Endodermal cell (in vitro differentiated cells): ENCODE measurements around the gene OSTM1. TPM values are rescaled to one million over a fixed set of nuclear protein-coding genes. Genes with fewer than 3 reads are reported as not detected.

Experiments
- DNase-seq: peaks from one replicate; pipeline ENCODE4 v3.0.0-alpha.2; 2017
- H3K27ac ChIP-seq: 2 replicates; pipeline ENCODE4 v1.5.1; 2013; ENCODE audit warnings: mild to moderate bottlenecking, low read depth, low read length, moderate library complexity
- H3K27me3 ChIP-seq: 2 replicates; pipeline ENCODE4 v1.6.1; 2013; ENCODE audit warnings: mild to moderate bottlenecking, low read length, moderate library complexity; ENCODE audit not compliant: insufficient read depth, control insufficient read depth, poor library complexity, severe bottlenecking
- H3K36me3 ChIP-seq: 2 replicates; pipeline ENCODE4 v1.7.0; 2013; ENCODE audit warnings: mild to moderate bottlenecking, low read length, moderate library complexity; ENCODE audit not compliant: control insufficient read depth, insufficient read depth
- H3K4me1 ChIP-seq: one replicate; pipeline ENCODE4 v1.7.0; 2013; ENCODE audit warnings: low read length; ENCODE audit not compliant: control insufficient read depth, insufficient read depth
- H3K4me3 ChIP-seq: 2 replicates; pipeline ENCODE4 v1.5.1; 2013; ENCODE audit warnings: mild to moderate bottlenecking, low read length, moderate library complexity
- H3K9ac ChIP-seq: 2 replicates; pipeline ENCODE4 v1.6.1; 2013; ENCODE audit warnings: mild to moderate bottlenecking, low read length, moderate library complexity; ENCODE audit not compliant: poor library complexity, severe bottlenecking; ENCODE audit errors: extremely low read depth
- H3K9me3 ChIP-seq: 2 replicates; pipeline ENCODE4 v1.6.1; 2013; ENCODE audit warnings: mild to moderate bottlenecking, low read length, moderate library complexity; ENCODE audit not compliant: control insufficient read depth
- H3K27ac Mint-ChIP-seq: 2 replicates; pipeline ENCODE4 v1.8.0; 2020; ENCODE audit warnings: mixed read lengths
- H3K27me3 Mint-ChIP-seq: 2 replicates; pipeline ENCODE4 v1.8.0; 2021; ENCODE audit warnings: mild to moderate bottlenecking, mixed read lengths; ENCODE audit not compliant: insufficient read depth
- H3K36me3 Mint-ChIP-seq: 2 replicates; pipeline ENCODE4 v1.8.0; 2020; ENCODE audit warnings: low read depth, mixed read lengths
- H3K4me1 Mint-ChIP-seq: 2 replicates; pipeline ENCODE4 v1.8.0; 2020; ENCODE audit warnings: mixed read lengths
- H3K4me3 Mint-ChIP-seq: 2 replicates; pipeline ENCODE4 v1.8.0; 2020; ENCODE audit warnings: mild to moderate bottlenecking, moderate library complexity, mixed read lengths
- H3K9me3 Mint-ChIP-seq: 2 replicates; pipeline ENCODE4 v1.8.0; 2020; ENCODE audit warnings: mild to moderate bottlenecking, mixed read lengths
- WGBS, 2 experiments: methylation state at CpG; one replicate each; pipeline versions ENCODE4 v1.1.5 to v1.1.7; 2013; ENCODE audit warnings: missing lambda C conversion rate in 2 of 2, mixed read lengths in 1 of 2; ENCODE audit not compliant: insufficient coverage in 1 of 2, insufficient read length in 1 of 2; 5-methylcytosine and 5-hydroxymethylcytosine counted together
- total RNA-seq, 2 donors: library from RNA; stranded (reverse); fragmentation: NEBNext Ultra II Directional in 1 of 2; extraction: Animal tissue kit (Norgen Biotek cat#: 25700) in 1 of 2; gene quantifications; 2 replicates in 1 of 2; 3 replicates in 1 of 2; pipeline ENCODE4 v1.2.1, GENCODE V29; 2021
- TF ChIP-seq, protein P1 (sequence below): fragments of 200-600 bp; sonication (generic); conservative IDR thresholded peaks from 2 replicates; pipeline ENCODE4 v1.5.0; 2021; ENCODE audit warnings: antibody characterized with exemption, mild to moderate bottlenecking

The OSTM1 gene
- total RNA-seq, 2 donors from 2014 or later, result 16.9 to 25.3 TPM

DNA sequence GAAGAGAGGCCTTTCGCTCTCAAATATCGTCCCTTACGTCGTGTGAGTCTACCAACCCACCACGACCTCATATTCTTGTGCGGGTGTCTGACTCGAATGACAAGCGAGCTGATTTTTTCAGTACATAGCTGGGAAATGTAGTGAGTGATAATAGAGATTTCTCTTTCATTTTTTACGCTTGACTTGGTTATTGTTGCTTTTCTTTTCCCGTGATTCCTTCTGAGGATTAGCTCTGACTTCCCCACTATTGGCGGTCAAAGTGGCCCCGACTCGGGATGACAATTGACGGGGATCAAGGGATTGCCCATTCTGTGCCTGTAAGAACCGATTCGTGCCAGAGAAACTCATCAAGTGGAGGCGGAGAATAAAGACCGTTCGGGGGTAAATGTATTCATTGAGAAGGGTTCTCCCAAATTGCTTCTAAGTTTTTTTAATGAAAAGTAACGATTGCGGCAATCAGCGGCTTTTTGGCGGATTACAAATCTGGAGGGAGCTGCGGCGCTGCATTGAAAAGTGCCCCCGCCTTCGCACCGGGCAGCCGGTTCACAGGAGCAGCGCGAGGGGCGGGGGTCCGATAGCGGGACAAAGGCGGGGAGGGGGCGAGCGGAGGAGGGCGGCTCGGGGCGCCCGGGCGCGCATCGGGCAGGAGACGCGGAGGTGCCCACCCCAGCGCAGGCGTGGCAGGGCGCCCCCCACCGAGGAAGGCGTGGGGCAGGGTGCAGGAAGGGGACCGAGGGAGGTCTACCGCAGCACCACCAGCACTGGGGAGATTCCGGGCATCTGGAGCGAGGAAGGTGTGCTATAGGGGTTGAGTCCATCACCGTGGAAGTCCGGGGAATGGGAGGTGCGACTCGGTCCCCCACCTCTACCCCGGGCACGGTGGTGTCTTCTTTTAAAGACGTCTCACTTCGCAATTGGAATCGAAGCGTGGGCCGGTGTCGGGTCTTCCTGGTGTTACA is 44.5 kb upstream of the OSTM1 start:
- Mint-ChIP-seq H3K36me3 (no peaks in the 10 kb centered on the region), H3K9me3 (no peaks in the 10 kb centered on the region), H3K27ac (no peak overlapping the region), H3K4me1 (peaks cover 27% of the 10 kb centered on the region), H3K27me3 (peaks cover 98% of the 10 kb centered on the region), H3K4me3 (peak overlapping the region; percentile 39)
- Histone ChIP-seq H3K4me3 (peak overlapping the region; percentile 62), H3K4me1 (peaks cover 7% of the 10 kb centered on the region), H3K9ac (no peak overlapping the region), H3K27ac (no peak overlapping the region), H3K36me3 (no peaks in the 10 kb centered on the region), H3K27me3 (peaks cover 100% of the 10 kb centered on the region), H3K9me3 (no peaks in the 10 kb centered on the region)
- TF ChIP-seq, protein P1, sequence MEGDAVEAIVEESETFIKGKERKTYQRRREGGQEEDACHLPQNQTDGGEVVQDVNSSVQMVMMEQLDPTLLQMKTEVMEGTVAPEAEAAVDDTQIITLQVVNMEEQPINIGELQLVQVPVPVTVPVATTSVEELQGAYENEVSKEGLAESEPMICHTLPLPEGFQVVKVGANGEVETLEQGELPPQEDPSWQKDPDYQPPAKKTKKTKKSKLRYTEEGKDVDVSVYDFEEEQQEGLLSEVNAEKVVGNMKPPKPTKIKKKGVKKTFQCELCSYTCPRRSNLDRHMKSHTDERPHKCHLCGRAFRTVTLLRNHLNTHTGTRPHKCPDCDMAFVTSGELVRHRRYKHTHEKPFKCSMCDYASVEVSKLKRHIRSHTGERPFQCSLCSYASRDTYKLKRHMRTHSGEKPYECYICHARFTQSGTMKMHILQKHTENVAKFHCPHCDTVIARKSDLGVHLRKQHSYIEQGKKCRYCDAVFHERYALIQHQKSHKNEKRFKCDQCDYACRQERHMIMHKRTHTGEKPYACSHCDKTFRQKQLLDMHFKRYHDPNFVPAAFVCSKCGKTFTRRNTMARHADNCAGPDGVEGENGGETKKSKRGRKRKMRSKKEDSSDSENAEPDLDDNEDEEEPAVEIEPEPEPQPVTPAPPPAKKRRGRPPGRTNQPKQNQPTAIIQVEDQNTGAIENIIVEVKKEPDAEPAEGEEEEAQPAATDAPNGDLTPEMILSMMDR, result no peak
- DNase-seq, result peak; percentile 72
- 1% methylated on average over 32 to 67 of the region's 67 CpGs for WGBS, 2 experiments

DNA sequence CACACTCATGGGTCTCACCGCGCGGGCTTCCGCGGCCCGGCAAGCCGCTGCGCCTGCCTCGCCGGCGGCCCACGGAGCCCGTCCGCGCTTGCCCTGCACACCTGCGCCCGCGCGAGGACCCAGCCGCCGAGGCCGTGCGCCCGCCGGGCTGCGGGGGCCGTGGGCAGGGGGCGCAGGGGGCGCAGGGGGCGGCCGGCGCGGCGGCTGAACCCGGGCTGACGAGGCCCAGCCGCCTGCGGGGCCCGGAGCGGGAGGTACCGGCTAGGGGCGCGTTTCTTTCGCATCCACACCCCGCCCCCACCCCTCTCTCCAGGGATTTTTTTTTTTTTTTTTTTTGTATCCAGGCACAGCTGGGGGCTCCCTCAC is 43.8 kb upstream of the OSTM1 start:
- H3K4me3 Mint-ChIP-seq, result peak overlapping the region; percentile 39
- peaks cover 100% of the 10 kb centered on the region for H3K27me3 ChIP-seq
- H3K27ac Mint-ChIP-seq, result no peak overlapping the region
- no peak for DNase-seq
- peaks cover 98% of the 10 kb centered on the region for H3K27me3 Mint-ChIP-seq
- H3K36me3 Mint-ChIP-seq, result no peaks in the 10 kb centered on the region
- no peaks in the 10 kb centered on the region for H3K9me3 Mint-ChIP-seq
- H3K9ac ChIP-seq, result no peak overlapping the region
- H3K4me1 Mint-ChIP-seq, result peaks cover 21% of the 10 kb centered on the region
- peak overlapping the region; percentile 69 for H3K4me3 ChIP-seq
- H3K36me3 ChIP-seq, result no peaks in the 10 kb centered on the region
- WGBS, 2 experiments, result 0 to 1% methylated on average over 1 to 45 of the region's 45 CpGs
- H3K9me3 ChIP-seq, result no peaks in the 10 kb centered on the region
- no peak overlapping the region for H3K27ac ChIP-seq
- H3K4me1 ChIP-seq, result no peaks in the 10 kb centered on the region
- TF ChIP-seq, protein P1, result no peak

DNA sequence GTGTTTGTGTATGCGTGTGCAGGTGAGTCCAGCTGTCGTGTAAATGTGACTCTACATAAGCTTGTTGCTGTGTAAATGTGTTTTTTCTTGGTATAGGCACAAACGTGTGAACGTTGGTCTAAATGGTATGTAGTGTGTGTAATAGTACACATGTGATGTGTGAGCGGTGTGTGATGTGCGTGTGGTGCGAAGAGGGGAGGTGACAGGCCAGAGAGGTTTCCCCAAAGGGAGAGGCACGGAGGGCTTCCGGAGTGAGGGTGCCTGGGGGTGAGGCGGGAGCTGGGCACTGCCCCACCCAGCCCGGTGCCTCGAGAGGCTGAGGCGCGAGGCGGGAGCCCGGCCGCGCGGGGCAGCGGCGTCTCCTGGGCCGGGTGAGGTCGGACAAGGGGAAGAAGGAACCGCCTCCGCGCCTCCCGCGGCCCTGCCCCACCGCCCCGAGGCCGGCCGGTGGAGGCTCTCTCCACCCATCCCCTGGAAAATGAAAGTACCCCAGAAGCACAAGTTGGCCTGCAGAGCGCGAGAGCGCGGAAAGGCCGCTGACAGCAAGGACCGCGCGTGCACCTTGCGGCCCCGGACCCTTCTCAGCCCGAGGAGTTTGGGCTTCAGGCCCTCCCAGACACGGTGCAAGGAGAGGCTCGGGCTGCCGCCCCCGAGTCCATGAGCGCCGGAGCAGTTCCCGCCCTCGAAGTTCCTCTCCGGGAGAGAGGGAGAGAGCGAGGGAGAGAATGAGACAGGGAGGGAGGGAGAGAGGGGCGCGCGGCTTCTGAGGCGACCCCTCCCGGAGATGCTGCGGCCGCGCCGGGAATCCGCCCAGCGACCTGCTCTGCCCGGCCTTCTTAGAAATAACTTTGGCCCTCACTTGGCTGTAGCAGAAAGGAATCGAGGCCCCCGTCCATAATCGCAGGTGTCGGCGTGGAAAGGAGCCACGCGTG is 43.2 kb upstream of the OSTM1 start:
- Histone ChIP-seq H3K9ac (no peak overlapping the region), H3K27ac (no peak overlapping the region), H3K4me3 (peak overlapping the region; percentile 69), H3K9me3 (no peaks in the 10 kb centered on the region), H3K36me3 (no peaks in the 10 kb centered on the region), H3K27me3 (peaks cover 100% of the 10 kb centered on the region), H3K4me1 (no peaks in the 10 kb centered on the region)
- WGBS, 2 experiments, result 1 to 2% methylated on average over 11 to 72 of the region's 72 CpGs
- DNase-seq, result peak; percentile 81
- H3K4me3 Mint-ChIP-seq, result peak overlapping the region; percentile 37
- H3K27me3 Mint-ChIP-seq, result peaks cover 98% of the 10 kb centered on the region
- H3K36me3 Mint-ChIP-seq, result no peaks in the 10 kb centered on the region
- no peak overlapping the region for H3K27ac Mint-ChIP-seq
- peaks cover 19% of the 10 kb centered on the region for H3K4me1 Mint-ChIP-seq
- no peaks in the 10 kb centered on the region for H3K9me3 Mint-ChIP-seq
- TF ChIP-seq, protein P1, result no peak
